H9 (cell line): ENCODE results near the gene CTXN3. TPM values are rescaled to one million over a fixed set of nuclear protein-coding genes. Genes with fewer than 3 reads are reported as not detected.
A peak's percentile ranks its signal among the peaks of the same experiment; 100 is the strongest.

Experiments used
- DNase-seq: peaks from one replicate; pipeline ENCODE4 v3.0.0-alpha.2; 2017
- H2AFZ ChIP-seq: one replicate; pipeline ENCODE4 v1.6.1; 2013; ENCODE audit warnings: mild to moderate bottlenecking, low read length, control low read depth, moderate library complexity
- H2AK5ac ChIP-seq: 2 replicates; pipeline ENCODE4 v1.6.1; 2013; ENCODE audit warnings: low read length, control low read depth, mixed read lengths; ENCODE audit not compliant: insufficient read length
- H2BK120ac ChIP-seq: one replicate; pipeline ENCODE4 v1.6.1; 2013; ENCODE audit warnings: low read depth, mild to moderate bottlenecking, low read length, control low read depth, inconsistent platforms; ENCODE audit not compliant: poor library complexity, severe bottlenecking
- H2BK12ac ChIP-seq: 2 replicates; pipeline ENCODE4 v1.6.1; 2013; ENCODE audit warnings: low read length, control low read depth, mixed read lengths, low read depth; ENCODE audit not compliant: insufficient read length
- H2BK15ac ChIP-seq: 2 replicates; pipeline ENCODE4 v1.6.1; 2013; ENCODE audit warnings: low read depth, low read length, control low read depth
- H2BK20ac ChIP-seq: one replicate; pipeline ENCODE4 v1.6.1; 2013; ENCODE audit warnings: low read depth, mild to moderate bottlenecking, low read length, control low read depth, inconsistent platforms; ENCODE audit not compliant: poor library complexity, severe bottlenecking
- H2BK5ac ChIP-seq: 2 replicates; pipeline ENCODE4 v1.6.1; 2013; ENCODE audit warnings: low read length, control low read depth, mixed read lengths; ENCODE audit not compliant: insufficient read length
- H3K14ac ChIP-seq: 2 replicates; pipeline ENCODE4 v1.6.1; 2013; ENCODE audit warnings: low read length, control low read depth; ENCODE audit not compliant: insufficient read depth
- H3K18ac ChIP-seq: 2 replicates; pipeline ENCODE4 v1.6.1; 2013; ENCODE audit warnings: low read depth, mild to moderate bottlenecking, mixed read lengths, low read length, control low read depth; ENCODE audit not compliant: insufficient read length
- H3K23ac ChIP-seq: 2 replicates; pipeline ENCODE4 v1.6.1; 2013; ENCODE audit warnings: low read length, control low read depth, mixed read lengths, low read depth; ENCODE audit not compliant: insufficient read length
- H3K23me2 ChIP-seq: 2 replicates; pipeline ENCODE4 v1.6.1; 2013; ENCODE audit warnings: low read depth, mild to moderate bottlenecking, mixed read lengths, low read length, control low read depth; ENCODE audit not compliant: insufficient read length, poor library complexity, severe bottlenecking
- H3K27ac ChIP-seq: 2 replicates; pipeline ENCODE4 v1.5.1; 2013; ENCODE audit warnings: low read length, control low read depth, mixed read lengths, low read depth; ENCODE audit not compliant: insufficient read length
- H3K27me3 ChIP-seq: 2 replicates; pipeline ENCODE4 v1.6.1; 2013; ENCODE audit warnings: low read length, control low read depth, inconsistent platforms; ENCODE audit not compliant: insufficient read depth
- H3K4ac ChIP-seq: 2 replicates; pipeline ENCODE4 v1.6.1; 2013; ENCODE audit warnings: low read depth, mild to moderate bottlenecking, control low read depth, inconsistent platforms, low read length, moderate library complexity
- H3K4me1 ChIP-seq: 2 replicates; pipeline ENCODE4 v1.6.1; 2013; ENCODE audit warnings: low read length, control low read depth, inconsistent platforms; ENCODE audit not compliant: insufficient read depth
- H3K4me2 ChIP-seq: 2 replicates; pipeline ENCODE4 v1.6.1; 2013; ENCODE audit warnings: low read length, control low read depth, mixed read lengths; ENCODE audit not compliant: insufficient read length, insufficient read depth
- H3K56ac ChIP-seq: 2 replicates; pipeline ENCODE4 v1.6.1; 2013; ENCODE audit warnings: low read depth, mild to moderate bottlenecking, mixed read lengths, low read length, control low read depth; ENCODE audit not compliant: insufficient read length
- H3K79me1 ChIP-seq: 2 replicates; pipeline ENCODE4 v1.6.1; 2013; ENCODE audit warnings: low read depth, mild to moderate bottlenecking, moderate library complexity, low read length, control low read depth, inconsistent platforms; ENCODE audit not compliant: insufficient read depth, poor library complexity, severe bottlenecking
- H3K79me2 ChIP-seq: 2 replicates; pipeline ENCODE4 v1.6.1; 2013; ENCODE audit warnings: low read length, control low read depth, inconsistent platforms; ENCODE audit not compliant: insufficient read depth
- H3K9ac ChIP-seq: 2 replicates; pipeline ENCODE4 v1.6.1; 2013; ENCODE audit warnings: low read length, control low read depth, mixed read lengths; ENCODE audit not compliant: insufficient read length; ENCODE audit errors: extremely low read depth
- H3K9me3 ChIP-seq: one replicate; pipeline ENCODE4 v1.6.1; 2013; ENCODE audit warnings: low read depth, low read length, inconsistent platforms; ENCODE audit not compliant: control insufficient read depth
- H3T11ph ChIP-seq: one replicate; pipeline ENCODE4 v1.6.1; 2013; ENCODE audit warnings: mild to moderate bottlenecking, low read length, control low read depth, inconsistent platforms
- H4K20me1 ChIP-seq: one replicate; pipeline ENCODE4 v1.6.1; 2013; ENCODE audit not compliant: control insufficient read depth, insufficient read length, insufficient read depth
- H4K5ac ChIP-seq: 2 replicates; pipeline ENCODE4 v1.6.1; 2013; ENCODE audit warnings: low read depth, mild to moderate bottlenecking, mixed read lengths, low read length, control low read depth; ENCODE audit not compliant: insufficient read length
- H4K8ac ChIP-seq: replicated peaks from 2 replicates; pipeline ENCODE4 v1.6.1; 2013; ENCODE audit warnings: low read length, control low read depth, mixed read lengths, low read depth; ENCODE audit not compliant: insufficient read length
- H4K91ac ChIP-seq: 2 replicates; pipeline ENCODE4 v1.6.1; 2013; ENCODE audit warnings: low read depth, mild to moderate bottlenecking, moderate library complexity, mixed read lengths, low read length, control low read depth; ENCODE audit not compliant: insufficient read length
- H3K27ac Mint-ChIP-seq, 3 experiments: 2 replicates in 2 of 3; 3 replicates in 1 of 3; pipeline ENCODE4 v1.8.0; 2020 to 2021; ENCODE audit warnings: mixed read lengths in 3 of 3, mild to moderate bottlenecking in 1 of 3, moderate library complexity in 1 of 3
- H3K27me3 Mint-ChIP-seq: 2 replicates; pipeline ENCODE4 v1.8.0; 2021; ENCODE audit warnings: low read depth, mild to moderate bottlenecking, moderate library complexity, mixed read lengths
- H3K36me3 Mint-ChIP-seq, 3 experiments: 2 replicates in 2 of 3; 3 replicates in 1 of 3; pipeline ENCODE4 v1.8.0; 2020 to 2021; ENCODE audit warnings: low read depth in 3 of 3, mixed read lengths in 3 of 3; ENCODE audit not compliant: insufficient read depth in 1 of 3
- H3K4me1 Mint-ChIP-seq, 2 experiments: 2 replicates each; pipeline ENCODE4 v1.8.0; 2020; ENCODE audit warnings: mixed read lengths in 2 of 2
- H3K4me3 Mint-ChIP-seq, 2 experiments: 2 replicates in 1 of 2; 3 replicates in 1 of 2; pipeline ENCODE4 v1.8.0; 2020 to 2021; ENCODE audit warnings: mild to moderate bottlenecking in 2 of 2, mixed read lengths in 2 of 2, moderate library complexity in 1 of 2
- H3K9me3 Mint-ChIP-seq, 2 experiments: 2 replicates in 1 of 2; 3 replicates in 1 of 2; pipeline ENCODE4 v1.8.0; 2020; ENCODE audit warnings: mild to moderate bottlenecking in 2 of 2, mixed read lengths in 2 of 2, moderate library complexity in 1 of 2
- CTCF ChIP-seq: fragments of 200-600 bp; sonication (generic); conservative IDR thresholded peaks from 3 replicates; pipeline ENCODE4 v1.8.0; 2021; ENCODE audit warnings: antibody characterized with exemption, mild to moderate bottlenecking
- WGBS: extraction: QIAGEN DNeasy Blood & Tissue Kit; methylation state at CpG from one replicate; pipeline ENCODE4 v1.1.7; 2013; ENCODE audit warnings: missing lambda C conversion rate, low lambda C conversion rate, mixed read lengths; ENCODE audit not compliant: insufficient read length; ENCODE audit errors: extremely low coverage; 5-methylcytosine and 5-hydroxymethylcytosine counted together
- total RNA-seq: library from RNA; stranded (reverse); gene quantifications from 2 replicates; pipeline ENCODE4 v1.2.1, GENCODE V29; 2021

CTXN3 gene
- total RNA-seq, 1 experiment from 2014 or later = not detected

GRCh38 chr5:127599847-127600246 lies 49.0 kb upstream of the CTXN3 start:
- no peak overlapping the region for H2BK15ac ChIP-seq
- H4K8ac ChIP-seq = no peak overlapping the region
- H4K20me1 ChIP-seq = no peaks in the 10 kb centered on the region
- H2BK5ac ChIP-seq = no peak overlapping the region
- H2AFZ ChIP-seq = no peak overlapping the region
- no peak overlapping the region for H3K18ac ChIP-seq
- no CpG with 5 or more reads among the region's 4 CpGs for WGBS
- no peaks in the 10 kb centered on the region for H3K79me1 ChIP-seq
- no peak overlapping the region for H2BK20ac ChIP-seq
- no peak overlapping the region for H4K5ac ChIP-seq
- H3K23me2 ChIP-seq = no peaks in the 10 kb centered on the region
- H3K4me1 Mint-ChIP-seq = peaks cover 25 to 26% of the 10 kb centered on the region in 2 experiments
- H3K56ac ChIP-seq = no peak overlapping the region
- H3K36me3 Mint-ChIP-seq = no peaks in the 10 kb centered on the region
- no peak overlapping the region for H3K14ac ChIP-seq
- H3K27me3 ChIP-seq = no peaks in the 10 kb centered on the region
- peaks cover 8% of the 10 kb centered on the region; the same call in 1 of the 2 replicates for H3K4me1 ChIP-seq
- H2AK5ac ChIP-seq = no peak overlapping the region
- peak overlapping the region in 1 of 3 experiments; percentile 38; a peak in 1 of 7 replicates for H3K27ac Mint-ChIP-seq
- no peak for DNase-seq
- no peaks in the 10 kb centered on the region; the same call in 1 of the 2 replicates for H3K27me3 Mint-ChIP-seq
- no peak overlapping the region for H2BK12ac ChIP-seq
- no peak overlapping the region for H3K4ac ChIP-seq
- no peak overlapping the region for H4K91ac ChIP-seq
- H3K4me2 ChIP-seq = no peak overlapping the region
- H3K9ac ChIP-seq = no peak overlapping the region
- no peak overlapping the region for H2BK120ac ChIP-seq
- H3K9me3 Mint-ChIP-seq = no peaks in the 10 kb centered on the region
- no peaks in the 10 kb centered on the region for H3K9me3 ChIP-seq
- H3K23ac ChIP-seq = no peak overlapping the region
- no peak overlapping the region for H3T11ph ChIP-seq
- no peak overlapping the region for H3K4me3 Mint-ChIP-seq
- TF ChIP-seq CTCF = no peak
- no peak overlapping the region for H3K27ac ChIP-seq
- no peaks in the 10 kb centered on the region for H3K79me2 ChIP-seq
